PC-3 (cell line): ENCODE results near the gene FN3K. TPM values are rescaled to one million over a fixed set of nuclear protein-coding genes. Genes with fewer than 3 reads are reported as not detected.

Experiments
- ATAC-seq: fragments of 200-7000 bp; cut with Tn5 transposase; 2 replicates; pipeline ENCODE4 v1.9.1; 2020; ENCODE audit warnings: mild to moderate bottlenecking, moderate library complexity
- BruUV-seq: library from RNA; stranded (reverse); fragments of 400-500 nt; replicated peaks from 2 replicates; lab custom pipeline; 2021; lab: Mats Ljungman, UMichigan
- CTCF ChIA-PET: fragments of 300-600 bp; sonication (Branson Sonifier 250); formaldehyde crosslinking; loops from one replicate; lab custom pipeline; 2022; ENCODE audit warnings: antibody characterized with exemption; lab: Charles Lee
- POLR2A ChIA-PET: fragments of 300-600 bp; sonication (Branson Sonifier 250); formaldehyde crosslinking; loops from one replicate; lab custom pipeline; 2022; ENCODE audit warnings: antibody characterized with exemption; ENCODE audit not compliant: unreplicated experiment; lab: Charles Lee
- DNase-seq: peaks from one replicate; pipeline ENCODE4 v3.0.0-alpha.2; 2015
- H2AFZ ChIP-seq: fragments of 300-600 bp; sonication (generic); 2 replicates; pipeline ENCODE4 v1.6.0; 2016; ENCODE audit warnings: antibody characterized with exemption, low read length
- H3F3A ChIP-seq: fragments of 300-600 bp; sonication (generic); one replicate; pipeline ENCODE4 v1.6.0; 2017; ENCODE audit warnings: antibody characterized with exemption, low read length, control low read depth, mild to moderate bottlenecking; ENCODE audit not compliant: unreplicated experiment
- H3K27ac ChIP-seq: fragments of 300-600 bp; sonication (generic); 2 replicates; pipeline ENCODE4 v1.5.1; 2016; ENCODE audit warnings: mild to moderate bottlenecking, low read length
- H3K27me3 ChIP-seq: fragments of 300-600 bp; sonication (generic); 2 replicates; pipeline ENCODE4 v1.6.1; 2016; ENCODE audit warnings: low read length, mixed read lengths
- H3K36me3 ChIP-seq: fragments of 300-600 bp; sonication (generic); 2 replicates; pipeline ENCODE4 v1.6.1; 2016; ENCODE audit warnings: low read depth, mixed run types, low read length, mixed read lengths
- H3K4me1 ChIP-seq: fragments of 300-600 bp; sonication (generic); 2 replicates; pipeline ENCODE4 v1.5.1; 2016; ENCODE audit warnings: low read length; ENCODE audit not compliant: insufficient read depth
- H3K4me2 ChIP-seq: fragments of 300-600 bp; sonication (generic); 2 replicates; pipeline ENCODE4 v1.6.0; 2016; ENCODE audit warnings: low read length
- H3K4me3 ChIP-seq: fragments of 300-600 bp; sonication (generic); 2 replicates; pipeline ENCODE4 v1.5.1; 2016; ENCODE audit warnings: mild to moderate bottlenecking, low read length, mixed read lengths
- H3K79me2 ChIP-seq: fragments of 300-600 bp; sonication (generic); 2 replicates; pipeline ENCODE4 v1.6.1; 2017; ENCODE audit warnings: low read length, mixed read lengths
- H3K9ac ChIP-seq: fragments of 300-600 bp; sonication (generic); 2 replicates; pipeline ENCODE4 v1.6.0; 2016; ENCODE audit warnings: mild to moderate bottlenecking, low read length
- H3K9me2 ChIP-seq: fragments of 300-600 bp; sonication (generic); replicated peaks from 2 replicates; pipeline ENCODE4 v1.6.1; 2016; ENCODE audit warnings: mixed run types, low read length, mixed read lengths
- H3K9me3 ChIP-seq: fragments of 300-600 bp; sonication (generic); 2 replicates; pipeline ENCODE4 v1.6.1; 2016; ENCODE audit warnings: low read length, mixed read lengths
- H4K20me1 ChIP-seq: fragments of 300-600 bp; sonication (generic); 2 replicates; pipeline ENCODE4 v1.6.1; 2016; ENCODE audit warnings: low read length, mixed read lengths
- EZH2 ChIP-seq: fragments of 300-600 bp; sonication (generic); IDR thresholded peaks from one replicate; pipeline ENCODE4 v1.6.1; 2017; ENCODE audit warnings: antibody characterized with exemption, mild to moderate bottlenecking, low read length; ENCODE audit not compliant: unreplicated experiment
- EZH2phosphoT487 ChIP-seq: fragments of 300-600 bp; sonication (generic); IDR thresholded peaks from 2 replicates; pipeline ENCODE4 v1.6.1; 2018; ENCODE audit warnings: mild to moderate bottlenecking, antibody characterized with exemption, low read length, borderline replicate concordance
- intact Hi-C: fragments of 100-400 bp; cut with micrococcal nuclease; formaldehyde crosslinking; loops from 2 replicates; pipeline ENCODE4 v1.9.0; 2023
- total RNA-seq: library from RNA; depleted of rRNA; stranded (reverse); fragments of >200 nt; gene quantifications from 2 replicates; pipeline ENCODE4 v1.2.3, GENCODE V29; 2014
- TF ChIP-seq, protein P1 (sequence below): fragments of 300-600 bp; sonication (generic); conservative IDR thresholded peaks from 2 replicates; pipeline ENCODE4 v1.5.1; 2017; ENCODE audit warnings: antibody characterized with exemption, low read depth, mild to moderate bottlenecking, low read length

The FN3K gene
- total RNA-seq, 1 experiment from 2014 or later, result 8.4 TPM

DNA sequence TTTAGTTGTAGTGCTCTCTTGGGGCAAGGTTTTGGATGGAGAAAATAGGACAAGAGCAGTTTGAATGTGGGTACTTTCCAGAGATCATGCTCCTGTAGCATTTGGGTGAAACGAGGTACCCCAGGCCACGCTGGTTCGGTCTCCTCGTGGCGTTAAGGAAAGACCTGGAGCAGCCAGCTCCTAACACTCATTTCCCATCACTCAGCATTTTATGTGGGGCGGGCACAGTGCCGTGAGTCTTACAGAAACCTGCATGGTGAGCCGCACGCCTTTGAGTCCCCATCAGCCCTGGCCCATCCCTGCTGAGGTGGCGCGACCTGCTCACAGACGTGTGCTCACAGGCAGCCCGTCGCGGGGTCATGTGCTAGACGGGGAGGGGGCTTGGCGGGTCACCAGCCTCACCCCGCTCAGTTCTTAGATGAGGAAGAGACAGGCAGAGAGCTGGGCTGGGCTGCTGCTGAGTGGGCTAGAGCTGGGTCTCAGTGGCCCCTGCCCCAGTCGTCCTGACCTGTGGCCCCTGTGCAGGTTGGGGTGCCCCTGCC, 53.7 kb downstream of the FN3K start:
- BruUV-seq, result no TSS peak

DNA sequence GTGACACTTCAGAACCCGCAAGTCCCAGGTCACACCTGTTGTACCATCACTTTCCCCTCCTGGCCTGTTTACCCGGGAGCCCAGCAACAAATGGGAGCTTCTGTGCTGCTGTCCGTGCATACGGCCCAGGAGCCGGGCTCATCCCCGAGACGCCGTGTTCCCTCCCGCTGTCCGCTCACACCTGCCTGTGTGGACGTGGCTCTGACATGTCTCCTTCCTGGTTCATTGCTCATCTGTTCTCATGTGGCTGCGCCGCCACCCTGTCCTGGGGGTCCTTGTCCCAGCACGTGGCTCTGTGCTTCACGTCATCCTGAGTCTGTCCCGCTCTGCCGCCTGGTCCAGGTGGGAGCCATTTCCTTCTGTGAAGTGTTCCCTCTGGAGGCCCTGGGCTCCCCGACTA, 54.4 kb downstream of the FN3K start:
- H3K27me3 ChIP-seq, result no peaks in the 10 kb centered on the region
- H3F3A ChIP-seq, result no peaks in the 10 kb centered on the region
- no peaks in the 10 kb centered on the region for H3K36me3 ChIP-seq
- DNase-seq (no peak), ATAC-seq (no peak)
- H3K27ac ChIP-seq, result no peak overlapping the region
- no peaks in the 10 kb centered on the region for H3K9me3 ChIP-seq
- no peak overlapping the region for H3K4me2 ChIP-seq
- POLR2A ChIA-PET, result no interaction called here
- H3K79me2 ChIP-seq, result 0 out of 2 replicates have a peak, but pooled peaks cover 4% of the 10 kb centered on the region
- no TSS peak for BruUV-seq
- CTCF ChIA-PET, result no interaction called here
- H2AFZ ChIP-seq, result no peak overlapping the region
- no peak overlapping the region for H3K4me3 ChIP-seq
- intact Hi-C loops, result no loop called here
- H3K9ac ChIP-seq, result no peak overlapping the region
- TF ChIP-seq EZH2phosphoT487 (no peak), EZH2 (no peak)
- TF ChIP-seq, protein P1, sequence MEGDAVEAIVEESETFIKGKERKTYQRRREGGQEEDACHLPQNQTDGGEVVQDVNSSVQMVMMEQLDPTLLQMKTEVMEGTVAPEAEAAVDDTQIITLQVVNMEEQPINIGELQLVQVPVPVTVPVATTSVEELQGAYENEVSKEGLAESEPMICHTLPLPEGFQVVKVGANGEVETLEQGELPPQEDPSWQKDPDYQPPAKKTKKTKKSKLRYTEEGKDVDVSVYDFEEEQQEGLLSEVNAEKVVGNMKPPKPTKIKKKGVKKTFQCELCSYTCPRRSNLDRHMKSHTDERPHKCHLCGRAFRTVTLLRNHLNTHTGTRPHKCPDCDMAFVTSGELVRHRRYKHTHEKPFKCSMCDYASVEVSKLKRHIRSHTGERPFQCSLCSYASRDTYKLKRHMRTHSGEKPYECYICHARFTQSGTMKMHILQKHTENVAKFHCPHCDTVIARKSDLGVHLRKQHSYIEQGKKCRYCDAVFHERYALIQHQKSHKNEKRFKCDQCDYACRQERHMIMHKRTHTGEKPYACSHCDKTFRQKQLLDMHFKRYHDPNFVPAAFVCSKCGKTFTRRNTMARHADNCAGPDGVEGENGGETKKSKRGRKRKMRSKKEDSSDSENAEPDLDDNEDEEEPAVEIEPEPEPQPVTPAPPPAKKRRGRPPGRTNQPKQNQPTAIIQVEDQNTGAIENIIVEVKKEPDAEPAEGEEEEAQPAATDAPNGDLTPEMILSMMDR, result no peak
- H3K4me1 ChIP-seq, result no peaks in the 10 kb centered on the region; the same call in 1 of the 2 replicates
- no peaks in the 10 kb centered on the region for H4K20me1 ChIP-seq
- no peaks in the 10 kb centered on the region for H3K9me2 ChIP-seq

More for the DNA sequence above, 53.7 kb downstream of the FN3K start:
- ChIA-PET CTCF (no interaction called here), POLR2A (no interaction called here)
- DNase-seq (no peak), ATAC-seq (no peak)
- H4K20me1 ChIP-seq, result no peaks in the 10 kb centered on the region
- H3K9ac ChIP-seq, result no peak overlapping the region
- no peaks in the 10 kb centered on the region for H3K27me3 ChIP-seq
- no peaks in the 10 kb centered on the region for H3F3A ChIP-seq
- no peaks in the 10 kb centered on the region for H3K36me3 ChIP-seq
- H2AFZ ChIP-seq, result no peak overlapping the region
- TF ChIP-seq, protein P1, result no peak
- TF ChIP-seq EZH2phosphoT487, result no peak
- TF ChIP-seq EZH2, result no peak
- intact Hi-C loops, result no loop called here
- 0 out of 2 replicates have a peak, but pooled peaks cover 4% of the 10 kb centered on the region for H3K79me2 ChIP-seq
- H3K4me3 ChIP-seq, result no peak overlapping the region
- H3K27ac ChIP-seq, result no peak overlapping the region
- H3K9me3 ChIP-seq, result no peaks in the 10 kb centered on the region
- no peak overlapping the region for H3K4me2 ChIP-seq
- no peaks in the 10 kb centered on the region for H3K9me2 ChIP-seq
- H3K4me1 ChIP-seq, result no peaks in the 10 kb centered on the region; the same call in 1 of the 2 replicates

DNA sequence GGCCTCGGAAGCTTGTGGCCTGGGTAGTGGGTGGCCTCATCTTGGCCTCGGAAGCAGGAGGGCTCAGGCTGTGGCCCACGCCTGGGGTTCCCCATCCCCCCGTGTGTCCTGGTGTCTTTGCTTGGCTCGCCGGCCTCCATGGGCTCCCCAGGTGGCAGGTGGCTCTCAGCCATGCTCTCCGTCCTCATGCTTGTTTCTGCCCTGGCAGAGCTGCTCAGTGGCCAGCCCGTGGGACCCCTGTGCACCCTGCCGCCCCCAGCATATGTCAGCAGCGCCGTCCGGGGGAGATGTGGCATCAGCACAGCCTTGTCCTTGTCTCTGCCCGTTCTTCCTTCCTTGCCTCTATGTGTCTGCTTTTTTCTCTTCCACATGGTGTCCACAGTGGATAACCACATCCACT, 55.0 kb downstream of the FN3K start:
- 0 out of 2 replicates have a peak overlapping the region, but pooled peaks have one; percentile 28 for H3K27ac ChIP-seq
- no peaks in the 10 kb centered on the region for H3K9me2 ChIP-seq
- H3K4me2 ChIP-seq, result no peak overlapping the region
- intact Hi-C loops, result no loop called here
- H3F3A ChIP-seq, result no peaks in the 10 kb centered on the region
- H3K4me3 ChIP-seq, result no peak overlapping the region
- DNase-seq (no peak), ATAC-seq (no peak)
- no peak for TF ChIP-seq EZH2phosphoT487
- no peak for TF ChIP-seq EZH2
- TF ChIP-seq, protein P1, result no peak
- H2AFZ ChIP-seq, result no peak overlapping the region
- H3K9me3 ChIP-seq, result no peaks in the 10 kb centered on the region
- H3K9ac ChIP-seq, result no peak overlapping the region
- no peaks in the 10 kb centered on the region for H3K27me3 ChIP-seq
- ChIA-PET POLR2A (interaction anchor here (0.5 kb wide), 1 partner anchor 529 kb away, joined by 3 read pairs; no protein-coding TSS in a partner anchor), CTCF (no interaction called here)
- BruUV-seq, result no TSS peak
- H3K36me3 ChIP-seq, result no peaks in the 10 kb centered on the region
- H4K20me1 ChIP-seq, result no peaks in the 10 kb centered on the region
- H3K79me2 ChIP-seq, result 0 out of 2 replicates have a peak, but pooled peaks cover 4% of the 10 kb centered on the region
- H3K4me1 ChIP-seq, result no peaks in the 10 kb centered on the region; the same call in 1 of the 2 replicates
